Measurements from ENCODE around the gene THAP7. TPM values are rescaled to one million over a fixed set of nuclear protein-coding genes. Genes with fewer than 3 reads are reported as not detected.

THAP7 gene
- total RNA-seq, 1 donor from 2014 or later = 34.9 TPM

- DNase-seq (ENCODE audit: extremely low spot score in 2 of 2) = no peak
- H3K27ac ChIP-seq = peak overlapping the region; percentile 57
- peaks cover 37% of the 10 kb centered on the region for H3K4me1 ChIP-seq
- intact Hi-C loops (cut with DNase I) = no loop called here
- peak overlapping the region; percentile 51 to 93 for H3K4me3 ChIP-seq
- H3K9me3 ChIP-seq = no peaks in the 10 kb centered on the region
- H3K36me3 ChIP-seq = peaks cover 0 to 4% of the 10 kb centered on the region in 2 donors
- TF ChIP-seq CTCF (IDR thresholded peaks at IDR 0.05) = no peak
- TF ChIP-seq POLR2A (IDR thresholded peaks at IDR 0.05) = no peak
- TF ChIP-seq POLR2AphosphoS5 (IDR thresholded peaks at IDR 0.05; ENCODE audit: insufficient read depth in 1 of 2, low read depth in 1 of 2) = no peak
- H3K27me3 ChIP-seq = no peaks in the 10 kb centered on the region
These were observed 44.1 kb downstream of the THAP7 start for GRCh38 chr22:20957683-20958431.

- no peak for TF ChIP-seq CTCF (IDR thresholded peaks at IDR 0.05)
- TF ChIP-seq POLR2A (IDR thresholded peaks at IDR 0.05) = no peak
- peak in 1 of 2 donors; percentile 24 for TF ChIP-seq POLR2AphosphoS5 (IDR thresholded peaks at IDR 0.05; ENCODE audit: insufficient read depth in 1 of 2, low read depth in 1 of 2)
- H3K4me1 ChIP-seq = peaks cover 43% of the 10 kb centered on the region
- intact Hi-C loops (cut with DNase I) = no loop called here
- H3K9me3 ChIP-seq = no peaks in the 10 kb centered on the region
- peak overlapping the region; percentile 57 for H3K27ac ChIP-seq
- H3K4me3 ChIP-seq = peak overlapping the region; percentile 51 to 93
- DNase-seq (ENCODE audit: extremely low spot score in 2 of 2) = no peak
- peaks cover 0 to 8% of the 10 kb centered on the region in 2 donors for H3K36me3 ChIP-seq
- no peaks in the 10 kb centered on the region for H3K27me3 ChIP-seq
These were observed 44.7 kb downstream of the THAP7 start for GRCh38 chr22:20957102-20957682.

- Histone ChIP-seq H3K4me1 (peaks cover 47% of the 10 kb centered on the region), H3K27me3 (no peaks in the 10 kb centered on the region), H3K27ac (peak overlapping the region; percentile 57), H3K4me3 (peak overlapping the region; percentile 51 to 93), H3K36me3 (peaks cover 0 to 16% of the 10 kb centered on the region in 2 donors), H3K9me3 (no peaks in the 10 kb centered on the region)
- TF ChIP-seq CTCF (IDR thresholded peaks at IDR 0.05) (no peak), POLR2AphosphoS5 (IDR thresholded peaks at IDR 0.05; ENCODE audit: insufficient read depth in 1 of 2, low read depth in 1 of 2) (peak in 1 of 2 donors; percentile 39)
- intact Hi-C loops (cut with DNase I) = no loop called here
- DNase-seq (ENCODE audit: extremely low spot score in 2 of 2) = no peak
These were observed 45.4 kb downstream of the THAP7 start for GRCh38 chr22:20956258-20957101.

DNA sequence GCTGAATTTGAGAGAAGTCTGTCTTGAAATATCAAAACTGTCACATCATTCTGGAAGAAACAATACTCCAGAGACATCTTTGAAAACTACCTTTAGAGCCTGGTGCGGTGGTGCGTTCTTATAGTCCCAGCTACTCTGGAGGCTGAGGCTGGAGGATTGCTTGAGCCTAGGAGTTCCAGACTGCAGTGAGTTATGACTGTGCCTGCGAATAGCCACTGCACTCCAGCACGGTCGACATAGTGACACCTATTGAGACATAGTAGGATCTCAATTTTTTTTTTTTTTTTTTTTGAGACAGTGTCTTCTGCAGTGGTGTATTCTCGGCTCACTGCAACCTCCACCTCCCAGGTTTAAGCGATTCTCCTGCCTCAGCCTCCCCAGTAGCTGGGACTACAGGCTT is 46.4 kb downstream of the THAP7 start:
- Histone ChIP-seq H3K4me1 (peaks cover 47% of the 10 kb centered on the region), H3K27ac (no peak overlapping the region), H3K9me3 (no peaks in the 10 kb centered on the region), H3K36me3 (peaks cover 0 to 25% of the 10 kb centered on the region in 2 donors), H3K4me3 (no peak overlapping the region), H3K27me3 (no peaks in the 10 kb centered on the region)
- intact Hi-C loops (cut with DNase I) = no loop called here
- TF ChIP-seq POLR2A (IDR thresholded peaks at IDR 0.05) (no peak), POLR2AphosphoS5 (IDR thresholded peaks at IDR 0.05; ENCODE audit: insufficient read depth in 1 of 2, low read depth in 1 of 2) (no peak), CTCF (IDR thresholded peaks at IDR 0.05) (no peak)
- no peak for DNase-seq (ENCODE audit: extremely low spot score in 2 of 2)
